GM19035 (cell line): ENCODE measurements around the gene FAM241A.

Source experiments
- ATAC-seq: cut with Tn5 transposase; IDR thresholded peaks from one replicate; pipeline ENCODE4 v1.9.1; 2021; ENCODE audit not compliant: unreplicated experiment

FAM241A gene

DNA sequence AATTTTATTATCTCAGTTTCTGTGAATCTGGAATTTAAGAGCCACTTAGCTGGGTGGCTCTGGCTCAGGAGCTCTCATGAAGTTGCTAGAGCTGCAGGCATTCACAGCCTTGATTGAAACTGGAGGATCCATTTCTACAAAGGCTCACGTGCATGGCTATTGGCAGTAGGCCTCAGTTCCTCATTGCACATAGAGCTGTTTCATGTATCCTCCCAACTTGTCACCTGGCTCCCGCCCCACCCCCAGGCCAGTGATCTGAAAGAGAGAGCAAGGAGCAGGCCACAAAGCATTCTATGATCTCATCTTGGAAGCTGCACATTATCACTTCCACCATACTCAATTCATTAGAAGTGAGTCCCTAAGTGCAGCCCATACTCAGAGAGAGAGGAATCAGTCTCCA, 67.8 kb downstream of the FAM241A start:
- ATAC-seq = peak; percentile 64

DNA sequence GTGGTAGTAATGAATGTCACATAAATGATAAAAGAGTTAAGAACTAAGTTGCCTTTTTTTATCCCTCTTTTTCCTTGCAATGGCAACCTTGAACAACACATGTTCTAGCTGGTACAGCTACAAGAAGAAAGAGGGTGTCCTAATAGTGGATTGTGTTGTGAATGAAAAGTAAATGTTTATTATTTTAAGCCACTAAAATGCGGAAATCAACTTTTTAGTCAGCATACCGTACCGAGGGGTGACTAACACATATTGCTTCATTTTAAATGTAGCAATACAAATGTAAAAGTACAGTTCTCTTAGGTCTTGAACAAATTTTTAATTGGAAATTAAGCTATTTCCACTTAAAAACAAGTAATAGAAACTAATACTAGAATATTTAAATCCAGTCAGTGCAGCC, 68.6 kb downstream of the FAM241A start:
- no peak for ATAC-seq

DNA sequence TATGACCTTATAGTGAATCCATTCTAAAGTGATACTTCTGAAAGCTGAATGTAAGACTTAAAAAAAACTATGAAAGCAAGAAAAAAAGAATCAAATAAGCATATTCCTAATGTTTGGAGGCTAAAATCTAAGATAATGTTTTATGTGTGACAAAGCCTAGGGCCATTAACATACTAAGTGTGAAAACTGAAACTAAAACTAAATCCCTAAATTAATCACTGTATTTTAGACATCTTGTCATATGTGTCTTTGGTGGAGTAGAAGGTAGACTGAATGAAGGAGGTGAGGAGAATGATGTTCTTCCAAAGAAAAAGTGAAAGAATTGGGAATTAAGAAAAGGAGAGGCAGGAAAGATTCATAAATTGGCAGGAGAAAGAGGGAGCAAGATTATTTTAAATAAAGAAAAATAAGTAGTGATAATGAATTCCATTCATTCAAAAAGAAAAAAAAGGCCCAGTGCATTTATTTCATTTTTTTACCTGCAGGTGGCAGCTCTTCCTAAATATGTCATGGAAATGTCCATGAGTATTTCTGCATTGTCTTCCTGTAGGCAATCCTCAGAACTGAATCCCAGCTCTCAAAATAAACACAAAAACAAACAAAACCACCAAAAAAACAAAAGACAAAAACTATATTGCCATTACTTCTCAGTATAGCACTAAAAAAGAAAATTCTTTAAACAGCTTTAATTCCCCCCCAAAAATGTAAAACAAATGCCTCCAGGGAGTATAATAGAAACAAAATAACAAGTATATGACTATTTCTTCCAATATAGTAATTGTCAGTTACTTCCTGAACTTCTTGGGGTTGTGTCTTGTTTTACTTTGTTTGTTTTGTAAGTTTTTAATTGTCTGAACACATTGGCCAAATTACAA, 69.4 kb downstream of the FAM241A start:
- ATAC-seq = no peak

DNA sequence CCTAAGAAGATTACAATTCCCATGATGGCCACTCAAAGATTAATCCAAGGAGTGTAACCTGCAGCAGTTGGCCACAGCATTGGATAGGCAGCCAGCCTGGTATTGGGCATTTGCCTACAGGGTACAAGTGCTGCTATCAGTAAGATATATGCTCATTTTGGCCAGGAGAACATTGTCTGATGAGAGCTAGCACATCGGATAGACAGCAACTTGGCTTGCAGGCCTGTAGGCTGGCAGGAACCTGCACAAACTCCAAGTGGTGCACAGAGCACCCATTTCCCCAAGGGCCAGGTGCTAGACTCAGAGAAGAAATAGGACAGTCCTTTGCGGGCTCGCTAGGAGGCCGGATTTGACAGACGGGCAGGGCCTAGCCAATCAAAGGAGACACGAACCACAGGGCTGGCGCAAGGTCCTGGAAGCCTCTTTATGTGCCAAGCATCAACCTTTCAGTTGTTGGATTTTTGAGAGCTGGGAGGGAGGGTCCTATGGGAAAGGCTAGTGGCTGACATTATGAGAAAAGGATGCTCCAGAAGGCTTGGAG, 74.6 kb downstream of the FAM241A start:
- ATAC-seq = no peak

DNA sequence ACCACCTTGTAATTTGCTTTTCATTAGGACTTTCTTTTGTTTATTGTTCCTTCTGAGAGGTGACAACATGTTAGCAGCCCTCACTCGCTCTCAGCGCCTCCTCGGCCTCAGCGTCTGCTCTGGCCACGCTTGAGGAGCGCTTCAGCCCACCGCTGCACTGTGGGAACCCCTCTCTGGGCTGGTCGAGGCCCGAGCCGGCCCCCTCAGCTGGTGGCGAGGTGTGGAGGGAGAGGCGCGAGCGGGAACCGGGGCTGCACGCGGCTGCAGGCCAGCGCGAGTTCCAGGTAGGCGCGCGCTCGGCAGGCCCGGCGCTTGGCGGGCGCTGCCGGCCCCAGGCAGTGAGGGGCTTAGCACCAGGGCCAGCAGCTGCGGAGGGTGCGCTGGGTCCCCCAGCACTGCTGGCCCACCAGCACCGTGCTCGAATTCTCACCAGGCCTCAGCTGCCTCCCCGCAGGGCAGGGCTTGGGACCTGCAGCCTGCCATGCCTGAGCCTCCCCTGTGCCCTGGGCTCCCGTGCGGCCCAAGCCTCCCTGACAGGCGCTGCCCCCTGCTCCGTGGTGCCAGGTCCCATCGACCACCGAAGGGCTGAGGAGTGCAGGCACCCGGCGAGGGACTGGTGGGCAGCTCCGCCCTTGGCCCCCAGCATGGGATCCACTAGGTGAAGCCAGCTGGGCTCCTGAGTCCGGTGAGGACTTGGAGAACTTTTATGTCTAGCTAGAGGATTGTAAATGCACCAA, 77.1 kb downstream of the FAM241A start:
- no peak for ATAC-seq

DNA sequence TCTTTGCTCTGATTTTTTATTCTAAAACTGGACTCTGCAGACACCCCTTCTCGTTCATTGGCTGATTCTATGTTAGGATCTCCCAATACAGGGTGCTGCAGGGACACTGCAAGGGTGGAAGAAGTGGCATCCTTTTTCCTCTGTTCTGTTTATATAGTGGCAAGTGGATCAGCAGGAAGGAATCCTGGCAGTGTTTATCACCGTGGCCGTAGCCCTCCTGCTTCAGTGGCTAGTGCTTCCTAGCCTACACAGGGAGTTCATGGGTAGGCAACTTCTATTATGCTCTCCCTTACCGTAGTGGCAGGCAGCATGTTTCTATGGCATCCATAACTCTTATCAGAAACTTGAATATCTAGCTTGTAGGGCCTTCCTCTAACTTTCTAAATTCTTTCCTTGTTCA, 79.9 kb downstream of the FAM241A start:
- ATAC-seq = no peak

DNA sequence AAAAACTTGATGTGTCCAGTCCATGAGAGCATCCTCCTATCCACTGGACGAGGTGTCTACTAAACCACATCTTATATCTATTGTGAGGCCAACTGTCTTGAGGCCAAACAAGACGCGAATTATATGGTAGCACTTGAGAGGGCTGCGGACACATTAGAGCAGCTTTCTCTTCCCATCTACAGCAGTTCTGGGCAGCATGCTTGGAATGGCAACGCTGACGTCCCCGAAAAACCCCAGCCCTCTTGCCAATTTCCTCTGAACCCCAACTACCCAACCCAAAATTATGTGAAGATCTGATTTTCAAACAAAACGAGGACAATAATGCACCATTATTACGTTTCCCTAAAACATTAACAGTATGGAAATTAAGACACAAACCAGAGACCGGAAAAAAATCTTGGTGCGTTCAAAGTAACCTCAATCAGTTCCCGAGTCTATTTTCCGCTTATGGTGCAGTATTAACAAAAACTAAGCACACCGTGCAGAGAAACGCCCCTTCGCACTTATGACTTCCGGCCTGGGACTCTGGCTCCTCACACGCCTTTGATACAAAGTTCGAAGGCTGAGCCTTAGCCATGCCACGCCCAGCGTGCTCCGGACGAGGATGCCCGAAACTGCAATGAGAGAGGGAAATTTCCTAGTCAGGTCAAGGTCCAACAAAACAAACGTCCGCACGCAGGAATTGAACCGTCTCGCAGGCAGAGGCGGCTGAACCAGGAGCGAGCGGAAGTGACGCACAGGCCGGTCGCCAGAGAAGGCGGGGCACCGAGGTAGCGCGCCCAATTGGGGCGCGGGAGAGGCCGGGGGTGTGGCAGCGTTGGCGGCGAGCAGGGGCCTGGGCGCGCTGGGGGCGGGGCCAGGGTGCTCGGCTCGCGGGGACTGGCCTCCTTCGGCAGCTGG, 85.9 kb downstream of the FAM241A start:
- ATAC-seq = peak; percentile 85

DNA sequence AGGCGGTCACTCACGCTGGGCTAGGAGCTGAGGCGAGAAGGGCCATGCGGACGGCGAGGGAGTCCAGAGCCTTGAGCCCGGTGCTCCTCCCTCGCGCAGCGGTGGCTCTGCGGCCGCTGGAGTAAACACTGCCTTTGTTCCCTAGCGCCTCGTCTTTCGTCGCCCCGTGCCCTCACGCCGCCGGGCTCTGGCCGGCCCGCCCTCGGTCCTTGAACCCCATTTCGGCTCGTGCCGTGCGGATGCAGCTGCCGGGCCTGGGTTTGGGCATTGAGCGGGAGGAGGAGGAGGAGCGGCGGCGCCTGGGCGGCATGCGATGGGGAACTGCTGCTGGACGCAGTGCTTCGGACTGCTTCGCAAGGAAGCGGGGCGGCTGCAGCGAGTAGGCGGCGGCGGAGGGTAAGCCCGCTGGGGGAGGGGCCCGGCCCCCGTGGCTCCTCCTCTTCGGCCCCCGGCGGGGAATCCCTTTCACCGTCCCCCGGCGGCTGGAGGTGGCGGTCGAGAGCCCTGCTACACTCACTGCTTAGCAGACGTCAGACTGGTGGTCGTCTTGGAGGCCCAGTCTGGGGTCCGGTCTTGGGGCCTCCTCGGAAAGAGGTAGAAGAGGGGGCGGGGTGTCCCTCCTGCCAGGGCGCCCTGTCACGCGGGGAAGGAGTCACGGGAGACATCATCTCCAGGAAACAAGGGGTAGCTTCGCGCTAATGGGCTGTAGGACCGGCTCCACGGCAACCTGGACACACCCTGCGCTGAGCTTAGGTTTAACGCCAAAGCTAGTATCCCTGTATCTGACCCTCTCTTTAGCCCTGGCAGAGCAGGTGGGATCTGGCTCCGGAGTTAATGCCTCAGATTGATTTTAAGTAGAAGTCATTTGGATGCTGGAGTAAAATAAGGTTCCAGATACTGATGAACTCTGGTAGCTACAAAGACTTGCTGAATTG, 86.8 kb downstream of the FAM241A start, which contains the start of gene AP1AR:
Gene AP1AR, plus strand, starts transcription at position 9 of the 935 bp plus-strand sequence. Its CDS starts 305 bp downstream, at position 314.
- peak; percentile 69 for ATAC-seq

DNA sequence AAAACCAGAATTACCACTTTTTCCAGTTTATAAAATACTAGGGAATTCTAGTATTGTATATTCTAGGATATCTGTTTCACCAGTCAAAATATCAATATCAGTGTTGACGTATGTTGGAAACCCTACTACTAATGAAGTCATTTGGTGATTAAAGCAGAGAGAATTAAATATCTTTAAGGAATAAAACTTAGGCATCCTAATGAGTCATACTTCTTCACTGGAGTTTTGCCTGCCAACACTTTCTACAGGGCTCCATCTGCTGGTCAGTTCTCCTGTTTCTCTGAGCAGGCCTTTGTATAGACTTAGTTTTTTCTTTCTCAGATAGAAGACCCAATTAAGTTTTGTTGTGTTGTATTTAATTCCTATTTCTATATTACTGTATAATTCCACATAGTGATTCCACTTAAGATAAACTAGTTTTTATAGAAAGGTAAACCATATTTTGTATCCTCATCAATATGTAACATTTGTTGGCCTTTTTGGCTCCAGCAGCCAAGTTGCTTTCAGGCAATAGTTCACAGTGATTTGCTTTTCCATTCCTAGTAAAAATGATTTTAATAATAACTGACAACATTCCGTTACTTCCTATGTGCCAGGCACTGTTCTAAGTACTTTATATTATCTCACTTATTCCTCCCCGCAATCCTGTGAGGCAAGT, 89.8 kb downstream of the FAM241A start:
- no peak for ATAC-seq

DNA sequence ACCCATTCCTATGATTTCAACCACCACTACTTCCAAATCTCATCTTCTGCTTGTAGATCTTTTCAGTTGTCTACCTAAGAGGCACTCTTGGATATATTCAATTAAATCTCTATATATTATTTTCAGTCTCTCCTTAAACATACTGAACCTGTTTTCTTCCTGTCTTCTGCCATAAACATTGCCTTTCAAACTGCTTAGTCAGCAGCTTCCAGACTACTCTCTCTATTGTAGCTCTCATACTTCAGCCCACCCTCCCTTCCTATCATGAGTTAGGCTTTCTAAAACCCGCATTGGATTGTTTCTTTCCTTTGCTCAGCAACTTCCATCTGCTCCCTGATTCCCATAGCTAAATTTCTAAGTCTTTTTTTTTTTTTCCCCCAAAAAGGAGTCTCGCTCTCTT, 90.8 kb downstream of the FAM241A start:
- no peak for ATAC-seq

DNA sequence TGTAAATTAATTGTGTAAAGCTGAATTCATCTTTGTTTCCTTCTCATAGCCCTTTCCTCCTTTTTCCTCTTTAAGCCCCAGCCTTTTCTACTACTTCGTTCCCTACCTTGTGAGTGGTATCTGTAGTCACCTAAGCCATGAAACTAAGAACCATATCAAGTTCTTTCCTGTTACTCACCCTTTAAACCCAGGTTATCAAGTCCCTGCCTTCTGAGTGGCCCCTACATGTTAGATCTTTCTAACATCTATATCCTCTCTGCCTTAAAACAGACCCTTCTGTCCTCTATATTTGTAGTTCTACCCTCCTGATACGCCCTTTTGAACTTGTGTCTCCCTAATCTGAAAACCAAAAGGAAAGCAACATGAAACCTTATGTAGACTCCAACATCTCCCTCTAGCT, 93.6 kb downstream of the FAM241A start:
- ATAC-seq = no peak
